Activated CD8-positive, alpha-beta T cell treated with anti-CD3 and anti-CD28 coated beads, Interleukin-2, amount 10 ng/mL, durations not matched to agents 7 days and 5 days (primary cell): ENCODE measurements around the gene UGT1A9. TPM values are rescaled to one million over a fixed set of nuclear protein-coding genes. Genes with fewer than 3 reads are reported as not detected.

Source experiments
- ATAC-seq: fragments of 150-1000 bp; cut with Tn5 transposase; one replicate; pipeline ENCODE4 v1.10.0; 2021; ENCODE audit warnings: moderate library complexity
- CTCF ChIA-PET: fragments of 350-600 bp; sonication (Branson Sonifier 250); formaldehyde crosslinking; loops from one replicate; lab custom pipeline; 2021; ENCODE audit warnings: antibody characterized with exemption; lab: Charles Lee
- POLR2A ChIA-PET: fragments of 350-600 bp; sonication (Branson Sonifier 250); formaldehyde crosslinking; loops from one replicate; lab custom pipeline; 2021; ENCODE audit warnings: antibody characterized with exemption; lab: Charles Lee
- DNase-seq: peaks from one replicate; pipeline ENCODE4 v3.0.0-alpha.2; 2020
- H3K27ac Mint-ChIP-seq: one replicate; pipeline ENCODE4 v1.8.0; 2021; ENCODE audit warnings: mild to moderate bottlenecking, mixed read lengths
- H3K27me3 Mint-ChIP-seq: one replicate; pipeline ENCODE4 v1.8.0; 2021; ENCODE audit warnings: low read depth, mixed read lengths
- H3K36me3 Mint-ChIP-seq: one replicate; pipeline ENCODE4 v1.8.0; 2021; ENCODE audit warnings: low read depth, mixed read lengths
- H3K4me1 Mint-ChIP-seq: one replicate; pipeline ENCODE4 v1.8.0; 2021; ENCODE audit warnings: low read depth, mixed read lengths
- H3K4me3 Mint-ChIP-seq: one replicate; pipeline ENCODE4 v1.8.0; 2021; ENCODE audit warnings: mild to moderate bottlenecking, mixed read lengths
- H3K9me3 Mint-ChIP-seq: one replicate; pipeline ENCODE4 v1.8.0; 2022; ENCODE audit warnings: mixed read lengths; ENCODE audit not compliant: insufficient read depth
- total RNA-seq, 2 experiments: library from RNA; stranded (reverse); gene quantifications; one replicate each; pipeline ENCODE4 v1.2.3, GENCODE V29; 2021

The UGT1A9 gene
- total RNA-seq, 2 experiments from 2014 or later, result not detected

GRCh38 chr2:233656443-233656842 lies 15.3 kb upstream of the UGT1A9 start:
- ChIA-PET CTCF (no interaction called here), POLR2A (no interaction called here)
- H3K27me3 Mint-ChIP-seq, result peaks cover 29% of the 10 kb centered on the region
- ATAC-seq (no peak), DNase-seq (no peak)
- H3K9me3 Mint-ChIP-seq, result no peaks in the 10 kb centered on the region
- H3K4me1 Mint-ChIP-seq, result no peaks in the 10 kb centered on the region
- H3K36me3 Mint-ChIP-seq, result no peaks in the 10 kb centered on the region
- H3K4me3 Mint-ChIP-seq, result no peak overlapping the region
- no peak overlapping the region for H3K27ac Mint-ChIP-seq

- H3K36me3 Mint-ChIP-seq, result no peaks in the 10 kb centered on the region
- H3K4me3 Mint-ChIP-seq, result no peak overlapping the region
- DNase-seq (no peak), ATAC-seq (no peak)
- ChIA-PET POLR2A (no interaction called here), CTCF (no interaction called here)
- H3K27me3 Mint-ChIP-seq, result peaks cover 38% of the 10 kb centered on the region
- no peak overlapping the region for H3K27ac Mint-ChIP-seq
- no peaks in the 10 kb centered on the region for H3K4me1 Mint-ChIP-seq
- H3K9me3 Mint-ChIP-seq, result no peaks in the 10 kb centered on the region
Observed at GRCh38 chr2:233658610-233659009, 13.1 kb upstream of the UGT1A9 start.

GRCh38 chr2:233663911-233664310 lies 7.8 kb upstream of the UGT1A9 start:
- POLR2A ChIA-PET, result no interaction called here

GRCh38 chr2:233668605-233669260 lies 3.0 kb upstream of the UGT1A9 start:
- POLR2A ChIA-PET, result no interaction called here
- Mint-ChIP-seq H3K4me3 (no peak overlapping the region), H3K27ac (no peak overlapping the region), H3K4me1 (no peaks in the 10 kb centered on the region), H3K9me3 (no peaks in the 10 kb centered on the region), H3K27me3 (peaks cover 23% of the 10 kb centered on the region), H3K36me3 (no peaks in the 10 kb centered on the region)
- ATAC-seq, result no peak
- DNase-seq, result no peak
- CTCF ChIA-PET, result no interaction called here

More at GRCh38 chr2:233663911-233664310, 7.8 kb upstream of the UGT1A9 start:
- ATAC-seq, result no peak
- CTCF ChIA-PET, result no interaction called here
- H3K27me3 Mint-ChIP-seq, result peaks cover 35% of the 10 kb centered on the region
- no peaks in the 10 kb centered on the region for H3K9me3 Mint-ChIP-seq
- no peaks in the 10 kb centered on the region for H3K36me3 Mint-ChIP-seq
- DNase-seq, result no peak
- no peak overlapping the region for H3K27ac Mint-ChIP-seq
- no peak overlapping the region for H3K4me3 Mint-ChIP-seq
- H3K4me1 Mint-ChIP-seq, result no peaks in the 10 kb centered on the region

- H3K36me3 Mint-ChIP-seq, result no peaks in the 10 kb centered on the region
- no peak overlapping the region for H3K27ac Mint-ChIP-seq
- no peaks in the 10 kb centered on the region for H3K4me1 Mint-ChIP-seq
- ChIA-PET POLR2A (no interaction called here), CTCF (no interaction called here)
- no peak for ATAC-seq
- H3K4me3 Mint-ChIP-seq, result no peak overlapping the region
- no peak for DNase-seq
- H3K27me3 Mint-ChIP-seq, result peaks cover 32% of the 10 kb centered on the region
- H3K9me3 Mint-ChIP-seq, result no peaks in the 10 kb centered on the region
Observed at GRCh38 chr2:233672886-233673285, 1.2 kb downstream of the UGT1A9 start.

GRCh38 chr2:233673896-233674295 lies 2.2 kb downstream of the UGT1A9 start:
- no peak overlapping the region for H3K27ac Mint-ChIP-seq
- H3K4me3 Mint-ChIP-seq, result no peak overlapping the region
- H3K36me3 Mint-ChIP-seq, result no peaks in the 10 kb centered on the region
- DNase-seq, result no peak
- POLR2A ChIA-PET, result no interaction called here
- no peaks in the 10 kb centered on the region for H3K9me3 Mint-ChIP-seq
- no peaks in the 10 kb centered on the region for H3K4me1 Mint-ChIP-seq
- CTCF ChIA-PET, result no interaction called here
- no peak for ATAC-seq
- peaks cover 31% of the 10 kb centered on the region for H3K27me3 Mint-ChIP-seq

- CTCF ChIA-PET, result no interaction called here
- ATAC-seq (no peak), DNase-seq (no peak)
- H3K36me3 Mint-ChIP-seq, result no peaks in the 10 kb centered on the region
- H3K4me3 Mint-ChIP-seq, result no peak overlapping the region
- H3K27me3 Mint-ChIP-seq, result peaks cover 32% of the 10 kb centered on the region
- H3K4me1 Mint-ChIP-seq, result no peaks in the 10 kb centered on the region
- POLR2A ChIA-PET, result no interaction called here
- no peak overlapping the region for H3K27ac Mint-ChIP-seq
- H3K9me3 Mint-ChIP-seq, result no peaks in the 10 kb centered on the region
Observed at GRCh38 chr2:233674314-233674713, 2.6 kb downstream of the UGT1A9 start.

- no peak overlapping the region for H3K27ac Mint-ChIP-seq
Observed at GRCh38 chr2:233674995-233675394, 3.3 kb downstream of the UGT1A9 start.

GRCh38 chr2:233676046-233676445 lies 4.3 kb downstream of the UGT1A9 start:
- H3K36me3 Mint-ChIP-seq, result no peaks in the 10 kb centered on the region
- POLR2A ChIA-PET, result interaction anchor here (0.6 kb wide), 1 partner anchor 782 kb away, joined by 3 read pairs; no protein-coding TSS in a partner anchor
- CTCF ChIA-PET, result no interaction called here
- DNase-seq (no peak), ATAC-seq (no peak)
- H3K9me3 Mint-ChIP-seq, result no peaks in the 10 kb centered on the region
- no peaks in the 10 kb centered on the region for H3K4me1 Mint-ChIP-seq
- H3K27me3 Mint-ChIP-seq, result peaks cover 34% of the 10 kb centered on the region
- H3K4me3 Mint-ChIP-seq, result no peak overlapping the region
- H3K27ac Mint-ChIP-seq, result no peak overlapping the region

More at GRCh38 chr2:233674995-233675394, 3.3 kb downstream of the UGT1A9 start:
- CTCF ChIA-PET, result no interaction called here
- Mint-ChIP-seq H3K4me3 (no peak overlapping the region), H3K27me3 (peaks cover 38% of the 10 kb centered on the region), H3K4me1 (no peaks in the 10 kb centered on the region), H3K9me3 (no peaks in the 10 kb centered on the region), H3K36me3 (no peaks in the 10 kb centered on the region)
- POLR2A ChIA-PET, result no interaction called here
- ATAC-seq (no peak), DNase-seq (no peak)

GRCh38 chr2:233679196-233679595 lies 7.5 kb downstream of the UGT1A9 start:
- Mint-ChIP-seq H3K9me3 (no peaks in the 10 kb centered on the region), H3K36me3 (no peaks in the 10 kb centered on the region), H3K27me3 (peaks cover 29% of the 10 kb centered on the region), H3K27ac (no peak overlapping the region), H3K4me3 (no peak overlapping the region), H3K4me1 (no peaks in the 10 kb centered on the region)
- DNase-seq (no peak), ATAC-seq (no peak)
- POLR2A ChIA-PET, result no interaction called here
- CTCF ChIA-PET, result no interaction called here

- ChIA-PET POLR2A (no interaction called here), CTCF (no interaction called here)
- Mint-ChIP-seq H3K4me3 (no peak overlapping the region), H3K9me3 (no peaks in the 10 kb centered on the region), H3K27me3 (peaks cover 32% of the 10 kb centered on the region), H3K4me1 (no peaks in the 10 kb centered on the region), H3K27ac (no peak overlapping the region), H3K36me3 (no peaks in the 10 kb centered on the region)
- ATAC-seq (no peak), DNase-seq (no peak)
Observed at GRCh38 chr2:233680361-233681045, 8.8 kb downstream of the UGT1A9 start.

GRCh38 chr2:233681521-233682099 lies 9.9 kb downstream of the UGT1A9 start, which contains the start of gene UGT1A7:
TSS of gene UGT1A7 (plus strand) at chr2:233681901. CDS start at chr2:233681938, 37 bp downstream.
- no peaks in the 10 kb centered on the region for H3K4me1 Mint-ChIP-seq
- ATAC-seq, result no peak
- H3K27me3 Mint-ChIP-seq, result peaks cover 31% of the 10 kb centered on the region
- DNase-seq, result no peak
- no peak within 1 kb of the TSS for H3K4me3 Mint-ChIP-seq
- ChIA-PET CTCF (no interaction called here), POLR2A (no interaction called here)
- H3K27ac Mint-ChIP-seq, result no peak within 1 kb of the TSS
- no peaks in the 10 kb centered on the region for H3K9me3 Mint-ChIP-seq
- no peaks in the 10 kb centered on the region for H3K36me3 Mint-ChIP-seq
